HG02840 (cell line): ENCODE data around the gene HIVEP3.

ENCODE experiments used
- ATAC-seq: cut with Tn5 transposase; IDR thresholded peaks from one replicate; pipeline ENCODE4 v1.9.1; 2021; ENCODE audit warnings: mild to moderate bottlenecking, moderate library complexity, moderate number of reproducible peaks; ENCODE audit not compliant: unreplicated experiment, low FRiP score

The HIVEP3 gene

GRCh38 chr1:41467673-41468072 is 451.0 kb downstream of the HIVEP3 start:
- no peak for ATAC-seq

- no peak for ATAC-seq
Measured at GRCh38 chr1:41466146-41466545, 452.6 kb downstream of the HIVEP3 start.

- ATAC-seq: no peak
Measured at GRCh38 chr1:41465741-41466140, 453.0 kb downstream of the HIVEP3 start.

GRCh38 chr1:41464885-41465284 is 453.8 kb downstream of the HIVEP3 start:
- ATAC-seq: no peak

- no peak for ATAC-seq
Measured at GRCh38 chr1:41463516-41463915, 455.2 kb downstream of the HIVEP3 start.

GRCh38 chr1:41462680-41463004 is 456.1 kb downstream of the HIVEP3 start:
- no peak for ATAC-seq

- no peak for ATAC-seq
Measured at GRCh38 chr1:41461790-41462679, 456.7 kb downstream of the HIVEP3 start.

- no peak for ATAC-seq
Measured at GRCh38 chr1:41456847-41457540, 461.7 kb downstream of the HIVEP3 start.
